Measurements from ENCODE around the gene PCGF5. TPM values are rescaled to one million over a fixed set of nuclear protein-coding genes. Genes with fewer than 3 reads are reported as not detected.

PCGF5 gene
- total and polyA plus RNA-seq, 12 donors = 22.6 to 145 (median 72.9) TPM

DNA sequence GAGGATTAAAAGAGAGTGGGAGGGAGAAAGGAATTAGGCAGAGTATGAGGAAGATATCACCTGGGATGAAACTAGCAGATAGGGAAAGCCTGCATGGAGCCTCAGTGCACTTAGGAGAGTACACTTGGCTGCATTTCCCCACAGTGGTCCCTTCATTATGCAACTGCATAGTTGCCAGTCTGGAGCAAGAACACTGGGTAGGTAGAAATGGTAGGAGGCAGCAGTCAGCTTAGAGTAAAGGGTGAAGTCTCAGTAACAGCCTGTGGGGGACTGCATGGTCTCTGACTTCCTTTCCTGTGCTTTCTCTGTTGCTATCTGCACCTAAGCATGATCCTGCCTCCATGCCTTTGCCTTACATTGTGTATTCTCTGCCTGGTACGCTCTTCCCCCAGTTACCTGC lies 14.0 kb upstream of the PCGF5 start:
- Histone ChIP-seq H3K27ac (no peak overlapping the region), H3K36me3 (replicated peaks in 1 of 2) (no peaks in the 10 kb centered on the region), H3K9me3 (replicated peaks in 1 of 3) (no peaks in the 10 kb centered on the region), H3K4me3 (no peak overlapping the region), H3K27me3 (no peaks in the 10 kb centered on the region), H3K4me1 (replicated peaks in 1 of 2) (peaks cover 0 to 25% of the 10 kb centered on the region in 2 donors)
- intact Hi-C loops (cut with DNase I) = no loop called here
- TF ChIP-seq, protein P1, sequence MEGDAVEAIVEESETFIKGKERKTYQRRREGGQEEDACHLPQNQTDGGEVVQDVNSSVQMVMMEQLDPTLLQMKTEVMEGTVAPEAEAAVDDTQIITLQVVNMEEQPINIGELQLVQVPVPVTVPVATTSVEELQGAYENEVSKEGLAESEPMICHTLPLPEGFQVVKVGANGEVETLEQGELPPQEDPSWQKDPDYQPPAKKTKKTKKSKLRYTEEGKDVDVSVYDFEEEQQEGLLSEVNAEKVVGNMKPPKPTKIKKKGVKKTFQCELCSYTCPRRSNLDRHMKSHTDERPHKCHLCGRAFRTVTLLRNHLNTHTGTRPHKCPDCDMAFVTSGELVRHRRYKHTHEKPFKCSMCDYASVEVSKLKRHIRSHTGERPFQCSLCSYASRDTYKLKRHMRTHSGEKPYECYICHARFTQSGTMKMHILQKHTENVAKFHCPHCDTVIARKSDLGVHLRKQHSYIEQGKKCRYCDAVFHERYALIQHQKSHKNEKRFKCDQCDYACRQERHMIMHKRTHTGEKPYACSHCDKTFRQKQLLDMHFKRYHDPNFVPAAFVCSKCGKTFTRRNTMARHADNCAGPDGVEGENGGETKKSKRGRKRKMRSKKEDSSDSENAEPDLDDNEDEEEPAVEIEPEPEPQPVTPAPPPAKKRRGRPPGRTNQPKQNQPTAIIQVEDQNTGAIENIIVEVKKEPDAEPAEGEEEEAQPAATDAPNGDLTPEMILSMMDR (IDR thresholded peaks at IDR 0.05) = no peak
- no peak for DNase-seq
- 0% methylated on average over 1 of the region's 1 CpG for WGBS, 4 donors

DNA sequence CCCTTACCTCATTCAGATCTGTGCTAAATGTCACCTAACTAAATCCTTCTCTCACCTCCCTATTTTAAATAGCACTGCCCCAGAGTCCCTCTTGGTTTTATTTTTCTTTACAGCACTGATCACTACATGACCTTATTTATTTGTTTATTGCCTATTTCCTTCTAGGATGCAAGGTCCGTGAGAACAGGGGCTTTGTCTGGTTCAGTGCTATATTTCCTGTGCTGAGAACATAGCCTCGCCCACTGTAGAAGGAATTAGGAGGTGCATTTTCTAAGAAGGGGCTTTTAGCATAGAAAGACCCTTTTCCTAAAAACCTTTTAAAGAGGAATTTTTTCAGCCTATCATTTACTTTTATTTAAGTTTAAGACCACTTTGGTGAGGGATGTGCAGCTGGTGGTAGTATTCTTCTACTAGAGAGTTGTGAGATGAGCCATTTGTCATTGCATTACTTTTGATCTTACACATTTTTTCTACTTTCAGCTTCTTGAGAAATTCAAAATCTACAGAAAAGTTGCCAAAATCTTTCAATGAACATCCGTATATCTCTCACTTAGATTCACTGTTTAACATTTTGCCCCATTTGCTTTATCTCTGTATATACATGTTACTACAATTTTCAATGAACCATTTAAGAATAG lies 13.5 kb upstream of the PCGF5 start:
- WGBS, 4 donors = 74 to 86% (median 75%) methylated on average over 3 of the region's 3 CpGs
- Histone ChIP-seq H3K27me3 (no peaks in the 10 kb centered on the region), H3K36me3 (replicated peaks in 1 of 2) (no peaks in the 10 kb centered on the region), H3K27ac (no peak overlapping the region), H3K4me3 (no peak overlapping the region), H3K4me1 (replicated peaks in 1 of 2) (peaks cover 0 to 25% of the 10 kb centered on the region in 2 donors), H3K9me3 (replicated peaks in 1 of 3) (no peaks in the 10 kb centered on the region)
- no peak for DNase-seq
- TF ChIP-seq, protein P1 (IDR thresholded peaks at IDR 0.05) = no peak
- no peak for TF ChIP-seq POLR2A (IDR thresholded peaks at IDR 0.05)
- intact Hi-C loops (cut with DNase I) = no loop called here

DNA sequence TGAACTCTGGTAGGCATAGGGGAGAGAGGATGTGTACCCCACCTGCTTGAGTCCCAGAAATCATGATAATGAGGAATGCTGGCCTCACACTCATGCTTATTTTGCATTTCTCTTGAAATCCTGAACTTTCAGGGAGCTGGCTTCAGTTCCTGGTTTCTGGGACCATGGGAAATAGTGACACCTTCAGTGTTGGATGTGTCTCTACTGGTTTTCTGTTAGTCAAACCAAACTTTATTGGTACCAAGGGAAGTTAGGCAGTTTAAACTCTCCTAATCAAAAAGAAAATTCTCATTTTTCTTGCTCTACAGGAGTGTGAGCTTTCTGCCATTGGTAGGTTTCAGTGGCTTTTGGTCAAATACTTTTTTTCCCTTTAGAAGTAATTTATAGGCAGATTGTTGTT lies 11.8 kb upstream of the PCGF5 start:
- H3K27ac ChIP-seq = no peak overlapping the region
- TF ChIP-seq, protein P1 (IDR thresholded peaks at IDR 0.05) = no peak
- no peak for TF ChIP-seq POLR2A (IDR thresholded peaks at IDR 0.05)
- DNase-seq = no peak
- H3K36me3 ChIP-seq (replicated peaks in 1 of 2) = no peaks in the 10 kb centered on the region
- H3K4me1 ChIP-seq (replicated peaks in 1 of 2) = peaks cover 0 to 20% of the 10 kb centered on the region in 2 donors
- no peaks in the 10 kb centered on the region for H3K9me3 ChIP-seq (replicated peaks in 1 of 3)
- H3K27me3 ChIP-seq = no peaks in the 10 kb centered on the region
- intact Hi-C loops (cut with DNase I) = no loop called here
- H3K4me3 ChIP-seq = no peak overlapping the region

DNA sequence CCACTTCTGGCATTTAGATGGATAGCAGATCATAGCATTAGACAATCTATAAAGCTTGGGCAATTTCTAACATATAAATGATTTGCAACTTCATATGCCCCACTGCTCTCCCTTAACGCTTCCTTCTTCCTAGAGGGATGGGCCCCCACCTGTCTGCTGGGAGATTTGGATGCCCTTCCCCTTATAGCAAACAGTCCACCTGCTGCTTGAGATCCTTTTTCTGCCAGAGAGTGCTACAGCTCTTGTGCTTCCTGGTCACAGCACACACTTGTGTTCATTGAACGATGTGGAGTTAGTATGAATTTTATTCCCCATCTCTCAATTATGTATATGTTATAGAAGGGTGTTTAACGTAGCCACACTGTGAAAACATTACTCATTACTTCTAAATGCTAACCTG lies 10.4 kb upstream of the PCGF5 start:
- Histone ChIP-seq H3K27me3 (no peaks in the 10 kb centered on the region), H3K4me3 (no peak overlapping the region), H3K27ac (no peak overlapping the region), H3K9me3 (replicated peaks in 1 of 3) (no peaks in the 10 kb centered on the region), H3K4me1 (replicated peaks in 1 of 2) (peaks cover 0 to 25% of the 10 kb centered on the region in 2 donors), H3K36me3 (replicated peaks in 1 of 2) (no peaks in the 10 kb centered on the region)
- intact Hi-C loops (cut with DNase I) = no loop called here
- TF ChIP-seq, protein P1 (IDR thresholded peaks at IDR 0.05) = no peak
- no peak for TF ChIP-seq POLR2A (IDR thresholded peaks at IDR 0.05)
- no peak for DNase-seq
- WGBS, 4 donors = 86 to 91% (median 89%) methylated on average over 3 of the region's 3 CpGs

Measured in adrenal gland (tissue), 12 donors.